Measurements from ENCODE around the gene ABCA10. TPM values are rescaled to one million over a fixed set of nuclear protein-coding genes. Genes with fewer than 3 reads are reported as not detected.

Gene ABCA10
- total RNA-seq, 1 donor from 2014 or later, result 4.2 TPM

DNA sequence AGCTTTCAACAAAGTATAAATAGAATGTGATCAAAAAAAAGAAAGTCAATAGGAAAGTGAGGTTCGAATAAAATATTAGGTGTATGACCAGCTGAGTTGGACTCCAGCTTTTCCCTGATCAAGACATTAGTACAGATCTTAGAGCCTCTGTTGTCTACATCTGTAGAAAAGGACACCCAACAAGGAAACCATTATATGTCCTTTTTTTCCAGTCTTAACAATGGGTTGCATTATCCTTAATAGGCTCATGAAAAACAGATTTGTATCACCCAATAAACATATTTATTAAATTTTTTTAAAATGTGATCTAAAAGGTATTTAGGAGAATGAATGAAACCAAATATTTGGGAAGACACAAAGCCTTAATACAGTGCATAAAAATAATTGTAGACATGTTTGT lies 105.0 kb downstream of the ABCA10 start:
- Mint-ChIP-seq H3K4me1 (ENCODE audit: low read depth, unreplicated experiment) (no peaks in the 10 kb centered on the region), H3K9me3 (ENCODE audit: unreplicated experiment) (no peaks in the 10 kb centered on the region), H3K27me3 (ENCODE audit: unreplicated experiment) (no peaks in the 10 kb centered on the region), H3K36me3 (ENCODE audit: unreplicated experiment) (no peaks in the 10 kb centered on the region), H3K4me3 (ENCODE audit: unreplicated experiment) (no peak overlapping the region), H3K27ac (ENCODE audit: unreplicated experiment) (no peak overlapping the region)
- TF ChIP-seq, protein P1, sequence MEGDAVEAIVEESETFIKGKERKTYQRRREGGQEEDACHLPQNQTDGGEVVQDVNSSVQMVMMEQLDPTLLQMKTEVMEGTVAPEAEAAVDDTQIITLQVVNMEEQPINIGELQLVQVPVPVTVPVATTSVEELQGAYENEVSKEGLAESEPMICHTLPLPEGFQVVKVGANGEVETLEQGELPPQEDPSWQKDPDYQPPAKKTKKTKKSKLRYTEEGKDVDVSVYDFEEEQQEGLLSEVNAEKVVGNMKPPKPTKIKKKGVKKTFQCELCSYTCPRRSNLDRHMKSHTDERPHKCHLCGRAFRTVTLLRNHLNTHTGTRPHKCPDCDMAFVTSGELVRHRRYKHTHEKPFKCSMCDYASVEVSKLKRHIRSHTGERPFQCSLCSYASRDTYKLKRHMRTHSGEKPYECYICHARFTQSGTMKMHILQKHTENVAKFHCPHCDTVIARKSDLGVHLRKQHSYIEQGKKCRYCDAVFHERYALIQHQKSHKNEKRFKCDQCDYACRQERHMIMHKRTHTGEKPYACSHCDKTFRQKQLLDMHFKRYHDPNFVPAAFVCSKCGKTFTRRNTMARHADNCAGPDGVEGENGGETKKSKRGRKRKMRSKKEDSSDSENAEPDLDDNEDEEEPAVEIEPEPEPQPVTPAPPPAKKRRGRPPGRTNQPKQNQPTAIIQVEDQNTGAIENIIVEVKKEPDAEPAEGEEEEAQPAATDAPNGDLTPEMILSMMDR (IDR thresholded peaks at IDR 0.05; ENCODE audit: partially characterized antibody, unreplicated experiment), result no peak
- DNase-seq, result no peak

DNA sequence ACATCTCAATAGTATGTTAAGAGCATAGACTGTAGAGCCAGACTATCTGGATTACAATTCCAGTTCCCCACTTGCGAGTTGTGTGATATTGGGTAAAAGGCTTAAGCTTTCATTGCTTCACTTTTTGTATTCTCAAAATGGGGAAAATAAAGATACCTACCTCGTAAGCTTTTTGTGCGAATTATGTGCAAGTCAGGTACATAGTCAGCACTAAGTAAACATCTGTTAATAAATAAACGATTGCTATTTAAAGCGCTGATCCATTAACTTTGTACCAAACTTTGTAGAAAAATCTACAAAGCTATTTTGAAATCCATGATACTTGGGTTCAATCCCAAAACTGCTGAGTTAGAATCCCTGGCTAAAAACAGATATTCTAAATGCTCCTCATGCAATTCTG lies 106.6 kb downstream of the ABCA10 start:
- H3K27ac Mint-ChIP-seq (ENCODE audit: unreplicated experiment), result no peak overlapping the region
- no peaks in the 10 kb centered on the region for H3K27me3 Mint-ChIP-seq (ENCODE audit: unreplicated experiment)
- no peaks in the 10 kb centered on the region for H3K36me3 Mint-ChIP-seq (ENCODE audit: unreplicated experiment)
- H3K4me3 Mint-ChIP-seq (ENCODE audit: unreplicated experiment), result no peak overlapping the region
- no peaks in the 10 kb centered on the region for H3K9me3 Mint-ChIP-seq (ENCODE audit: unreplicated experiment)
- DNase-seq, result no peak
- TF ChIP-seq, protein P1 (IDR thresholded peaks at IDR 0.05; ENCODE audit: partially characterized antibody, unreplicated experiment), result no peak
- H3K4me1 Mint-ChIP-seq (ENCODE audit: low read depth, unreplicated experiment), result no peaks in the 10 kb centered on the region

DNA sequence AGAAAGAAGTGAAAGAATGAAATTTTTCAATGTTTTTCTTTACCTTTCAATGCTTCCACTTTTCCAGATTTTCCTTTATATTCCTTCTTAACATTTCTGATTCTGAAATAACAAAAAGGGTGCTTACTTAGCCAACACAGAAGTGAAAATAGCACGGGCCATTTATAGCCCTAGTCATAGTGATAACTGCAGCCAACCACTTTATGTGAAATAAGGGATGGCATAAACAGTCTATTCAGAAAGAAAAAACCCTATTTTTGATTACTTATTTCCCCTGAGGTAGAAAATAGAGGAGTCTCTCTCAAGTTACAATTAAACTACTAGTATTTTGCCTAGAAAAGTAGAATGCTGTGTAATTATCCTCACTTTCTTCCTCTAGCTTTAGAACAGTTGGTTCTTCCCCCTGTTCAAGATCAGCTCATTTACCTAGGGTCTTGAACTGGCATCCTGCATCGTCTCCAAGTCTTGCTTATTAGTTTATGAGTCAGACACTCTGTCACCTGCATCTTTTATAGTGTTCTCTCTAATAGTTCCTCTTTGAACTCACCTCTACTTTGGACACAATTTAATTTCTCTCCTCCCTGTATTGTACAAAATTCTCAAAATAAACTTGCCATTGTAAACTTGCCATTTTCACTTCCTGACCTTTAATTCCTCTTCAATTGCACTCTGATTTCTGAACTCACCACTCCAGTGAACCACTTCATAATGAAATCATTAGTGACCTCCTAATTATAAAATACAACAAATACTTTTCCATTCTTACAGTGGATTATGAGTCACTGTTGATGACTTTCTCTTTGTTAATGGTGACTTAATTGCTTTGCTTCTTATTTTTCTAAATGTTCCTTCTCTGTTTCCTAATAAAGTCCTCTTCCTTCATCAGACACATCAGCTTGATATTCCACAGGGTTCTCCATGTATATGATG lies 110.5 kb downstream of the ABCA10 start:
- no peaks in the 10 kb centered on the region for H3K4me1 Mint-ChIP-seq (ENCODE audit: low read depth, unreplicated experiment)

DNA sequence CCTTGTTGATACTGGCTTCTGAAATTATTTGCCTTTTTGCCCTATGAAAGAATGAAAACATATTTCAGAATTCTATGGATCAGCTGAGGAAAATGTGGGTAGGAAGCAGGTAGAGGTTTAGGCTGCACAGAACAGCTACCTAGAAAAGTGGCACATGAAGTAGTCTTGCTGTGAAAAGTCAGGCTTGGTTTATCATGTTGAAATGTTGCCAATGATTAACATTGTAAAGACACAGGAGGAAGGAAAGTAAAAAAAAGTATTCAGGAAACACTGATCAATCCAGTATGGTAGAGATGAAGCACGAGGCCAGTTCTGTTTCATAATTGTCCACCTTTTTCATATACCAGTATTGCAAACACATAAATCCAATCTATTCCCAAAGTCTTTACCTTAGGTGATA lies 116.8 kb downstream of the ABCA10 start:
- Mint-ChIP-seq H3K4me1 (ENCODE audit: low read depth, unreplicated experiment) (no peaks in the 10 kb centered on the region), H3K4me3 (ENCODE audit: unreplicated experiment) (no peak overlapping the region), H3K9me3 (ENCODE audit: unreplicated experiment) (no peaks in the 10 kb centered on the region), H3K27me3 (ENCODE audit: unreplicated experiment) (peaks cover 2% of the 10 kb centered on the region), H3K36me3 (ENCODE audit: unreplicated experiment) (no peaks in the 10 kb centered on the region), H3K27ac (ENCODE audit: unreplicated experiment) (no peak overlapping the region)
- DNase-seq, result no peak
- TF ChIP-seq, protein P1 (IDR thresholded peaks at IDR 0.05; ENCODE audit: partially characterized antibody, unreplicated experiment), result no peak

More for the DNA sequence above, 110.5 kb downstream of the ABCA10 start:
- no peaks in the 10 kb centered on the region for H3K36me3 Mint-ChIP-seq (ENCODE audit: unreplicated experiment)
- TF ChIP-seq, protein P1 (IDR thresholded peaks at IDR 0.05; ENCODE audit: partially characterized antibody, unreplicated experiment), result no peak
- H3K27ac Mint-ChIP-seq (ENCODE audit: unreplicated experiment), result no peak overlapping the region
- DNase-seq, result no peak
- no peaks in the 10 kb centered on the region for H3K27me3 Mint-ChIP-seq (ENCODE audit: unreplicated experiment)
- H3K9me3 Mint-ChIP-seq (ENCODE audit: unreplicated experiment), result no peaks in the 10 kb centered on the region
- no peak overlapping the region for H3K4me3 Mint-ChIP-seq (ENCODE audit: unreplicated experiment)
